ENCODE data around the gene COL8A2. TPM values are rescaled to one million over a fixed set of nuclear protein-coding genes. Genes with fewer than 3 reads are reported as not detected.

The COL8A2 gene
- total and polyA plus RNA-seq, 2 of the 4 experiments (the other 2 are of a cell fraction): 0.54 to 1.1 TPM

DNA sequence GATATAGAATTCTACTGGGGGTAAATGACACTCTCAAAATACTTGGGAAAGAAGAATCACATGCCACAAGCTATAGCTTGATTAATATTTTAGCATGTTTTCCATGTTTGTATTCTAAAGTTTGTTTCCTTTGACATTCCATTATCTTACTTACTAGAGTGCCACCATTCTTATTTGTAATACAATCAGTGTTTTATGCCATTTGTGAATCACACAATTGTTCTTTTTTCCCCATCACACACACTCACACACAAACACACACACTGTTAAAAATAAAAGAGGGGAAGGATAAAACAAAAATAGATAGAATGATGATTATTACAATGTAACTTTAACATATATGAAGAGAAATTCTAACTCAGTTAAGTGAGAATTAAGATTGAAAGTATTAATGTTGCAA, 57.2 kb downstream of the COL8A2 start:
- intact Hi-C loops (cut with micrococcal nuclease) (no loop called here), dilution Hi-C loops (cut with HindIII; ENCODE audit: low sequenced_read_pairs, unreplicated experiment) (no loop called here)

More for the DNA sequence above, 57.2 kb downstream of the COL8A2 start:
- Histone ChIP-seq H4K8ac (ENCODE audit: low read depth in 2 of 2, low read length in 2 of 2) (no peak overlapping the region), H3K4me1 (ENCODE audit: control insufficient read depth, insufficient read depth, low read length) (no peaks in the 10 kb centered on the region), H3K79me1 (ENCODE audit: low read depth in 1 of 2, low read length in 2 of 2) (no peaks in the 10 kb centered on the region), H2AK5ac (ENCODE audit: low read depth, low read length) (no peak overlapping the region), H2BK20ac (ENCODE audit: low read depth, low read length) (no peak overlapping the region), H3K27me3 (ENCODE audit: control insufficient read depth, insufficient read depth, low read length) (no peaks in the 10 kb centered on the region), H3K4me2 (ENCODE audit: low read depth, low read length) (no peak overlapping the region), H3K9me1 (ENCODE audit: insufficient read depth, low read length) (no peaks in the 10 kb centered on the region), H4K20me1 (ENCODE audit: insufficient read depth, low read length) (no peaks in the 10 kb centered on the region), H3K27ac (ENCODE audit: insufficient read depth, low read length) (no peak overlapping the region), H3K9ac (ENCODE audit: low read depth, low read length) (no peak overlapping the region), H2AFZ (replicated peaks; ENCODE audit: low read length, poor library complexity) (no peak overlapping the region), H3K36me3 (ENCODE audit: control insufficient read depth, insufficient read depth, low read length) (no peaks in the 10 kb centered on the region), H4K91ac (ENCODE audit: insufficient read depth, low read depth, low read length) (no peak overlapping the region), H3K9me3 (ENCODE audit: control insufficient read depth, insufficient read depth, low read length) (no peaks in the 10 kb centered on the region), H3K4ac (ENCODE audit: low read depth, low read length) (no peak overlapping the region), H3K4me3 (ENCODE audit: insufficient read depth, low read depth, low read length) (no peak overlapping the region), H2BK120ac (ENCODE audit: low read depth, low read length) (no peak overlapping the region), H3K18ac (ENCODE audit: low read depth, low read length) (no peak overlapping the region), H3K56ac (ENCODE audit: extremely low read depth, insufficient read depth, low read length) (no peak overlapping the region), H4K5ac (ENCODE audit: low read depth, low read length) (no peak overlapping the region), H2AK9ac (replicated peaks; ENCODE audit: low read depth, low read length, poor library complexity) (no peak overlapping the region), H2BK5ac (ENCODE audit: low read depth, low read length, poor library complexity, severe bottlenecking) (no peak overlapping the region), H3K23ac (ENCODE audit: low read depth, low read length) (no peak overlapping the region), H3K14ac (replicated peaks; ENCODE audit: low read depth, low read length) (no peak overlapping the region), H2BK15ac (ENCODE audit: low read depth, low read length) (no peak overlapping the region)
- DNase-seq (no peak), ATAC-seq (ENCODE audit: low read depth) (no peak)
- POLR2A ChIA-PET (ENCODE audit: unreplicated experiment): no interaction called here
- no TSS peak for BruUV-seq (replicated peaks)
- CTCF ChIA-PET: interaction anchor here (0.7 kb wide), 1 partner anchor 210 kb away, joined by 8 read pairs; no protein-coding TSS in a partner anchor
- in situ Hi-C loops (cut with MboI; ENCODE audit: low sequenced_read_pairs): no loop called here
- no peak for TF ChIP-seq CHD1 (IDR thresholded peaks at IDR 0.05; ENCODE audit: low read depth, low read length)
- TF ChIP-seq POLR2A (IDR thresholded peaks at IDR 0.05; ENCODE audit: low read depth, low read length): no peak
- TF ChIP-seq, protein P1, sequence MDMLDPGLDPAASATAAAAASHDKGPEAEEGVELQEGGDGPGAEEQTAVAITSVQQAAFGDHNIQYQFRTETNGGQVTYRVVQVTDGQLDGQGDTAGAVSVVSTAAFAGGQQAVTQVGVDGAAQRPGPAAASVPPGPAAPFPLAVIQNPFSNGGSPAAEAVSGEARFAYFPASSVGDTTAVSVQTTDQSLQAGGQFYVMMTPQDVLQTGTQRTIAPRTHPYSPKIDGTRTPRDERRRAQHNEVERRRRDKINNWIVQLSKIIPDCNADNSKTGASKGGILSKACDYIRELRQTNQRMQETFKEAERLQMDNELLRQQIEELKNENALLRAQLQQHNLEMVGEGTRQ (IDR thresholded peaks at IDR 0.05; ENCODE audit: low read depth, low read length): no peak
- no peak for TF ChIP-seq BHLHE40 (IDR thresholded peaks at IDR 0.05; ENCODE audit: low read depth, low read length)
- TF ChIP-seq, protein P2, sequence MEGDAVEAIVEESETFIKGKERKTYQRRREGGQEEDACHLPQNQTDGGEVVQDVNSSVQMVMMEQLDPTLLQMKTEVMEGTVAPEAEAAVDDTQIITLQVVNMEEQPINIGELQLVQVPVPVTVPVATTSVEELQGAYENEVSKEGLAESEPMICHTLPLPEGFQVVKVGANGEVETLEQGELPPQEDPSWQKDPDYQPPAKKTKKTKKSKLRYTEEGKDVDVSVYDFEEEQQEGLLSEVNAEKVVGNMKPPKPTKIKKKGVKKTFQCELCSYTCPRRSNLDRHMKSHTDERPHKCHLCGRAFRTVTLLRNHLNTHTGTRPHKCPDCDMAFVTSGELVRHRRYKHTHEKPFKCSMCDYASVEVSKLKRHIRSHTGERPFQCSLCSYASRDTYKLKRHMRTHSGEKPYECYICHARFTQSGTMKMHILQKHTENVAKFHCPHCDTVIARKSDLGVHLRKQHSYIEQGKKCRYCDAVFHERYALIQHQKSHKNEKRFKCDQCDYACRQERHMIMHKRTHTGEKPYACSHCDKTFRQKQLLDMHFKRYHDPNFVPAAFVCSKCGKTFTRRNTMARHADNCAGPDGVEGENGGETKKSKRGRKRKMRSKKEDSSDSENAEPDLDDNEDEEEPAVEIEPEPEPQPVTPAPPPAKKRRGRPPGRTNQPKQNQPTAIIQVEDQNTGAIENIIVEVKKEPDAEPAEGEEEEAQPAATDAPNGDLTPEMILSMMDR (conservative IDR thresholded peaks at IDR 0.05; ENCODE audit: low read depth, low read length): no peak
- TF ChIP-seq FOS (IDR thresholded peaks at IDR 0.05; ENCODE audit: low read depth, low read length): no peak
- no peak for TF ChIP-seq MXI1 (IDR thresholded peaks at IDR 0.05; ENCODE audit: borderline replicate concordance, low read depth, low read length)
- TF ChIP-seq RFX5 (IDR thresholded peaks at IDR 0.05; ENCODE audit: low read depth, low read length): no peak
- TF ChIP-seq, protein P3, sequence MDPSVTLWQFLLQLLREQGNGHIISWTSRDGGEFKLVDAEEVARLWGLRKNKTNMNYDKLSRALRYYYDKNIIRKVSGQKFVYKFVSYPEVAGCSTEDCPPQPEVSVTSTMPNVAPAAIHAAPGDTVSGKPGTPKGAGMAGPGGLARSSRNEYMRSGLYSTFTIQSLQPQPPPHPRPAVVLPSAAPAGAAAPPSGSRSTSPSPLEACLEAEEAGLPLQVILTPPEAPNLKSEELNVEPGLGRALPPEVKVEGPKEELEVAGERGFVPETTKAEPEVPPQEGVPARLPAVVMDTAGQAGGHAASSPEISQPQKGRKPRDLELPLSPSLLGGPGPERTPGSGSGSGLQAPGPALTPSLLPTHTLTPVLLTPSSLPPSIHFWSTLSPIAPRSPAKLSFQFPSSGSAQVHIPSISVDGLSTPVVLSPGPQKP (IDR thresholded peaks at IDR 0.05; ENCODE audit: borderline replicate concordance, low read depth, low read length): no peak
- TF ChIP-seq RCOR1 (IDR thresholded peaks at IDR 0.05; ENCODE audit: insufficient replicate concordance, low read length): no peak
- no peak for TF ChIP-seq MAZ (IDR thresholded peaks at IDR 0.05; ENCODE audit: borderline replicate concordance, low read depth, low read length)
- no peak for TF ChIP-seq MAFK (IDR thresholded peaks at IDR 0.05; ENCODE audit: low read depth, low read length)
- TF ChIP-seq CEBPB (IDR thresholded peaks at IDR 0.05; ENCODE audit: low read depth, low read length): no peak
- no peak for TF ChIP-seq SMC3 (IDR thresholded peaks at IDR 0.05; ENCODE audit: low read depth, low read length)
- TF ChIP-seq RAD21 (IDR thresholded peaks at IDR 0.05; ENCODE audit: low read length): no peak
- TF ChIP-seq NFE2L2 (IDR thresholded peaks at IDR 0.05; ENCODE audit: low read depth, low read length): no peak
